Body of pancreas (tissue), 4 donors: ENCODE results near the gene DNM3.

Experiments
- POLR2A ChIP-seq, 3 donors: fragments of 450-650 bp; IDR thresholded peaks; one replicate each; pipeline ENCODE4 v1.6.1; 2016; ENCODE audit warnings: antibody characterized with exemption in 3 of 3, mild to moderate bottlenecking in 2 of 3
- TF ChIP-seq, protein P1 (sequence below), 7 experiments: fragments of 450-650 bp in 4 of 7; fragments of 200-600 bp in 3 of 7; sonication (generic) in 3 of 7; IDR thresholded peaks; one replicate each; pipeline ENCODE4 v1.5.1; 2016 to 2019; ENCODE audit warnings: antibody characterized with exemption in 7 of 7

- TF ChIP-seq, protein P1, sequence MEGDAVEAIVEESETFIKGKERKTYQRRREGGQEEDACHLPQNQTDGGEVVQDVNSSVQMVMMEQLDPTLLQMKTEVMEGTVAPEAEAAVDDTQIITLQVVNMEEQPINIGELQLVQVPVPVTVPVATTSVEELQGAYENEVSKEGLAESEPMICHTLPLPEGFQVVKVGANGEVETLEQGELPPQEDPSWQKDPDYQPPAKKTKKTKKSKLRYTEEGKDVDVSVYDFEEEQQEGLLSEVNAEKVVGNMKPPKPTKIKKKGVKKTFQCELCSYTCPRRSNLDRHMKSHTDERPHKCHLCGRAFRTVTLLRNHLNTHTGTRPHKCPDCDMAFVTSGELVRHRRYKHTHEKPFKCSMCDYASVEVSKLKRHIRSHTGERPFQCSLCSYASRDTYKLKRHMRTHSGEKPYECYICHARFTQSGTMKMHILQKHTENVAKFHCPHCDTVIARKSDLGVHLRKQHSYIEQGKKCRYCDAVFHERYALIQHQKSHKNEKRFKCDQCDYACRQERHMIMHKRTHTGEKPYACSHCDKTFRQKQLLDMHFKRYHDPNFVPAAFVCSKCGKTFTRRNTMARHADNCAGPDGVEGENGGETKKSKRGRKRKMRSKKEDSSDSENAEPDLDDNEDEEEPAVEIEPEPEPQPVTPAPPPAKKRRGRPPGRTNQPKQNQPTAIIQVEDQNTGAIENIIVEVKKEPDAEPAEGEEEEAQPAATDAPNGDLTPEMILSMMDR (IDR thresholded peaks at IDR 0.05) = no peak
- TF ChIP-seq POLR2A (IDR thresholded peaks at IDR 0.05) = no peak
These were observed 487.0 kb downstream of the DNM3 start for GRCh38 chr1:172328266-172328665.
